ENCODE data around the gene AHRR. TPM values are rescaled to one million over a fixed set of nuclear protein-coding genes. Genes with fewer than 3 reads are reported as not detected.

AHRR gene
- total RNA-seq, 1 experiment from 2014 or later, result 3.2 TPM

DNA sequence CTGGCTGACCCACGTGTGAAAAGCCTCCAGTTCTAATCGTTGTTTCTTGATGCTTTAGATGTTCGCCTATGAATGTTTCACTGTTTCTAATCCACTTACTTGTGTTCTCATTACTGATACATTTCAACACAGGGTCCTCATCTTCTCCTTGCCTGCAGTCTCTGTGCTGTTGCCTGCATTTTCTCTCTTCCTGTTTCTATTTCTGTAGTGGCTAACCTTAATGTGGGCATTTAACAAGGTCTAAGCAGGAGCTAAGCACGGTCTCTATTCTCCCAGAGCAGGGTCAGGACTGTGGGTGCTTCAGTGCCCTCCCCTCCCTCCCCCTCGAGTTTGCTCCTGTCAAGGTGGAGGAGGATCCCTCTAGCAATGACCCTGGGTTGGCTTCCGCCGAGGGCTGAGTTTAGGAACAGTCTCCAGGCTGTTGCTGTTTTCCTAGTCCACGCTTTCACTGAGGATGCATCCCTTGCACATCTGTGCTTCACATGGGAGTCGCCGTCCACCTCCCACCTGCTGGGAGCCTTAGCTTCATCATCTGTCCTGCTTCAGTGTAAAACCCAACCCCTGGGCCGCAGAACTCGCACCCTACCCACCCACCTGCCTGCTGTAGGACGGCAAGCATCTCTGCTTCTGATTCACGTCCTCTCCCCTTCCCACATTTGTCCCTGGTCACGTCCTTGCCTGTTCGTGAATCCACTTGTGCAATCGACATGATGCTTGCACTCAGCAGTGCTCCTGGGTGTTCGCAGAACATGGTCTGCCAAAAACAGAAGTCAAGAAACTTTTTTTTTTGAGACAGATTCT, 119.1 kb downstream of the AHRR start:
- TF ChIP-seq, protein P1, sequence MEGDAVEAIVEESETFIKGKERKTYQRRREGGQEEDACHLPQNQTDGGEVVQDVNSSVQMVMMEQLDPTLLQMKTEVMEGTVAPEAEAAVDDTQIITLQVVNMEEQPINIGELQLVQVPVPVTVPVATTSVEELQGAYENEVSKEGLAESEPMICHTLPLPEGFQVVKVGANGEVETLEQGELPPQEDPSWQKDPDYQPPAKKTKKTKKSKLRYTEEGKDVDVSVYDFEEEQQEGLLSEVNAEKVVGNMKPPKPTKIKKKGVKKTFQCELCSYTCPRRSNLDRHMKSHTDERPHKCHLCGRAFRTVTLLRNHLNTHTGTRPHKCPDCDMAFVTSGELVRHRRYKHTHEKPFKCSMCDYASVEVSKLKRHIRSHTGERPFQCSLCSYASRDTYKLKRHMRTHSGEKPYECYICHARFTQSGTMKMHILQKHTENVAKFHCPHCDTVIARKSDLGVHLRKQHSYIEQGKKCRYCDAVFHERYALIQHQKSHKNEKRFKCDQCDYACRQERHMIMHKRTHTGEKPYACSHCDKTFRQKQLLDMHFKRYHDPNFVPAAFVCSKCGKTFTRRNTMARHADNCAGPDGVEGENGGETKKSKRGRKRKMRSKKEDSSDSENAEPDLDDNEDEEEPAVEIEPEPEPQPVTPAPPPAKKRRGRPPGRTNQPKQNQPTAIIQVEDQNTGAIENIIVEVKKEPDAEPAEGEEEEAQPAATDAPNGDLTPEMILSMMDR (IDR thresholded peaks at IDR 0.05; ENCODE audit: unreplicated experiment), result no peak
- Mint-ChIP-seq H3K27me3 (ENCODE audit: insufficient read depth, unreplicated experiment) (no peaks in the 10 kb centered on the region), H3K9me3 (ENCODE audit: unreplicated experiment) (no peaks in the 10 kb centered on the region), H3K27ac (ENCODE audit: low read depth, unreplicated experiment) (no peak overlapping the region), H3K4me1 (ENCODE audit: insufficient read depth, unreplicated experiment) (peaks cover 10% of the 10 kb centered on the region), H3K4me3 (ENCODE audit: unreplicated experiment) (no peak overlapping the region), H3K36me3 (ENCODE audit: insufficient read depth, unreplicated experiment) (peaks cover 10% of the 10 kb centered on the region)
- POLR2A ChIA-PET, result interaction anchor here (1.6 kb wide), 1 partner anchor 11 kb away, joined by 5 read pairs; no protein-coding TSS in a partner anchor
- intact Hi-C loops (cut with micrococcal nuclease), result loop anchor here (10.0 kb wide), 1 partner anchor 464 kb away; no protein-coding TSS in a partner anchor
- CTCF ChIA-PET, result no interaction called here
- no peak for DNase-seq (ENCODE audit: unreplicated experiment)
- no TSS peak for BruUV-seq (replicated peaks)

DNA sequence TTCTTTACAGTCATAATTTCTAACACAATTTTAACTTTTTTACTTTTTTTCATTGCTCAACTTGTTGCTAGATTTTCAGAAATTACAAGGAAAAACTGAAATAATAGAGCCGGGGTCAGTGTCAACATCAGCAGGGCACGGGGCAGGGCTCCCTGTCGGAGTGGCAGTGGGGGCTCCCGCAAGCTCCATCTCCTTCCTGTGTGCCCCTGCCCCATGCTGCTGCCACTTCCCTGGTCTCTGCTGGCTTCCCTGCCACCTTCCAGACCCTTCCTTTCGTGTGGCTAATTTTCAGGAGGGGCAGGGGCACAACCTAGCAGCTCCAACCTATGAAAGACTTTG, 120.5 kb downstream of the AHRR start:
- TF ChIP-seq, protein P1 (IDR thresholded peaks at IDR 0.05; ENCODE audit: unreplicated experiment), result no peak
- CTCF ChIA-PET, result interaction anchor here (0.7 kb wide), 1 partner anchor 125 kb away, joined by 3 read pairs; no protein-coding TSS in a partner anchor
- peak overlapping the region; percentile 91 for H3K4me3 Mint-ChIP-seq (ENCODE audit: unreplicated experiment)
- no peaks in the 10 kb centered on the region for H3K9me3 Mint-ChIP-seq (ENCODE audit: unreplicated experiment)
- H3K27me3 Mint-ChIP-seq (ENCODE audit: insufficient read depth, unreplicated experiment), result no peaks in the 10 kb centered on the region
- H3K27ac Mint-ChIP-seq (ENCODE audit: low read depth, unreplicated experiment), result peak overlapping the region; percentile 69
- peaks cover 15% of the 10 kb centered on the region for H3K4me1 Mint-ChIP-seq (ENCODE audit: insufficient read depth, unreplicated experiment)
- DNase-seq (ENCODE audit: unreplicated experiment), result no peak
- no TSS peak for BruUV-seq (replicated peaks)
- POLR2A ChIA-PET, result interaction anchor here (1.5 to 1.7 kb wide), 3 partner anchors 9 to 171 kb away, joined by 4 to 5 read pairs (median 5); partner anchors contain the start of gene PDCD6
- peaks cover 18% of the 10 kb centered on the region for H3K36me3 Mint-ChIP-seq (ENCODE audit: insufficient read depth, unreplicated experiment)
- intact Hi-C loops (cut with micrococcal nuclease), result loop anchor here (10.0 kb wide), 1 partner anchor 463 kb away; no protein-coding TSS in a partner anchor

DNA sequence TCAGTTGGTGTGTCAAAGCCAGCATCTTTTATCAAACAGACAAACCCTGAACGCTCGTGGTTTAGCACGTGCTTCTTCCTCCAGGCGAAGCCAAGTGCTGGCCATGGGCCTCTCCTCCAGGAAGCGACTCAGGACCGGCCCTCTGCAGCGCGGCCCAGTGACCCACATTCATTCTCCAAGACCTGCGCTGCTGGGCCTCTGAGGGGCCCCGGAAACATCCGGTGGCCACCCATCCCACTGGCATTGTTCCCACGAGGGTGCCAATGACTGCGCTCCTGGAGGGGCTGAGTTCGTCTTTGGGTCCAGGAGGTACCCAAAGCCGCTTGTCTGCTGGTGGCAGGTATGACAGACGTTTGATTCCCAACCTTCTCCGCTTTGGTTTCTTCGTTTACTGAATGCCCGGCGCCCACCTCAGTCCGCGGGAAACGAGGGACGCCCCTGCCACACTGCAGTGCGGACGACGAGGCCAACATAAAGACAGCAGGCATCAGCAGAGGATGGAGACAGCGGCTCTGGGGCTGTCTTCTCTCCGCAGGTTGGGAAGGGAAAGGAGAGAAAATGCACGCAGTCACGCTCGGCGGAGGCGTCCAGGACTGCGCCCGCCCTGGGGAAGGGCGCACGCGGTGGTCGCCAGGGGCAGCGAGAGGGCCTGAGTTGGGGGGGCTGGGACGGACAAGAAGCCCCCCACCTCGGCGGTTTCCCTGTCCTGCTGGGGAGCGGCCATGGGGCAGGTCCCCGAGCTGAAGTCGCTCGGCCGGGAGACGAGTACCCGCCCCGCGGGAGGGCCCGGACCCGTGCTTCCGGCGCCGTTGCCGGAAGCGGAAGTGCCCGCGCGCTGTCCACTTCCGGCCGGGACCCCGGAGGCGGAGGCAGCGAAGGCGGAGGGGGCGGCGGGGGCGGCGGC, 121.1 kb downstream of the AHRR start, which contains the start of gene EXOC3:
Gene EXOC3, plus strand, starts transcription at position 842 of the 904 bp plus-strand sequence. CDS start 3,030 bp downstream, outside the sequence.
- peak within 1 kb of the TSS; percentile 91 for H3K4me3 Mint-ChIP-seq (ENCODE audit: unreplicated experiment)
- TSS peak; percentile 76 for BruUV-seq (replicated peaks)
- POLR2A ChIA-PET, result interaction anchor here (0.6 to 1.7 kb wide), 9 partner anchors 9 to 198 kb away, joined by 3 to 13 read pairs (median 5); partner anchors contain the start of gene PDCD6
- intact Hi-C loops (cut with micrococcal nuclease), result loop anchor here (10.0 kb wide), 1 partner anchor 462 kb away; no protein-coding TSS in a partner anchor
- DNase-seq (ENCODE audit: unreplicated experiment), result peak; percentile 64
- TF ChIP-seq, protein P1 (IDR thresholded peaks at IDR 0.05; ENCODE audit: unreplicated experiment), result no peak
- peaks cover 15% of the 10 kb centered on the region for H3K4me1 Mint-ChIP-seq (ENCODE audit: insufficient read depth, unreplicated experiment)
- peaks cover 21% of the 10 kb centered on the region for H3K36me3 Mint-ChIP-seq (ENCODE audit: insufficient read depth, unreplicated experiment)
- CTCF ChIA-PET, result interaction anchor here (0.7 kb wide), 1 partner anchor 125 kb away, joined by 3 read pairs; no protein-coding TSS in a partner anchor
- peak within 1 kb of the TSS; percentile 80 for H3K27ac Mint-ChIP-seq (ENCODE audit: low read depth, unreplicated experiment)
- H3K9me3 Mint-ChIP-seq (ENCODE audit: unreplicated experiment), result no peaks in the 10 kb centered on the region
- H3K27me3 Mint-ChIP-seq (ENCODE audit: insufficient read depth, unreplicated experiment), result no peaks in the 10 kb centered on the region
